Globus pallidus (tissue), 1 donor: ENCODE results near the gene SDK2.

ENCODE experiments used
- DNase-seq: peaks from one replicate; pipeline ENCODE4 v3.0.0-alpha.2; 2015; ENCODE audit warnings: low spot score

SDK2 gene

DNA sequence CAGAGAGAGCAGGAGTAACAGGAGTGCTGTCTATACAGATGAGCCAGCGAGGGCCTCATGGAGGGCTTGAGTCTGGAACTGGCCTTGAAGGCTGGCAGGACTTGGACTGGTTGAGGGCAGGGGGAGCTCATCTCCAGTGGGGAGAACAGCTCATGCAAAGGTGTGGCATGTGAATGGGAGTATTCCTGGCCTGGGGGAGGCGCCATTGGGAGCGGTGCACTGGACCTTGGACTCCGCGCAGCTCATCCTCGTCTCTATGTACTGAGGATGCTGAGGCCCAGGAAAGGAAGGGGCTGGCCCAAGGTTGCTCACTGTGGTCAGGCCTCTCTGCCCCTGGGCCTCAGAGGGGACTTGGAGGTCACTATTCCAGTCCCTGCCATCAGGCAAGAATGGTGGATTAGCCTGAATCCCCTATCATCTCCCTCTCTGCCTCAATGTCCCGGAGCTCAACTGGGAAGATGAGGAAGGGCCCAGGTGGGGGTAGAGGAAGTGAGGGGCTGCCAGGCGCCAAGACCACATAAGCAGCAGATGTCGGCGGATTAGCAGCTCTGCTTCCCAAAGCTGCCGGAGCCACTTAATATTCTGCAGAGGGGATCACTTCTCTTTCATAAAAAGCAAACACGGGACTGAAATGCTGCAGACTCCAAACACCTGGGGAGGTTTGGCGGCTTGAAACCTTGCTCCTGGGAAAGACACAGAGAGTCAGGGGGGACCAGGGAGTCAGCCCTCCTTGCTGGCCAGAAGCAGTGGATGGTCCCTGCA is 88.9 kb downstream of the SDK2 start:
- DNase-seq, result no peak

DNA sequence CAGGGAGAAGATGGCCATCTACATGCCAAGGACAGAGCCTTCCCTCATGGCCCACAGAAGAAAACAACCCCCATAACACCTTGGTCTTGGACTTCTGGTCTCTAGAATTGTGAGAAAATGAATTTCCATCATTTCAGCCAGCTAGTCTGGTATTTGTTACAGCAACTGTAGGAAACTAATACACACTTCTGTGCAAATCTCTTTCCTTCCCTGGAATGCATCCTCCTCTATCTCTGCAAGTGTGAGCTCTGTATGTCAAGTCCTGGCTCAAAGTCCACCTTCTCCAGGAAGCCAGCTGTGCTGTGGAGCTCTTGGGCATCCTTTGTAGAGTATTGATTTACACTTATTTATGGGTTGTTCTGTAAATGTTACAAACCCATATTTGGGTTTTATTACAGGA is 89.7 kb downstream of the SDK2 start:
- no peak for DNase-seq

DNA sequence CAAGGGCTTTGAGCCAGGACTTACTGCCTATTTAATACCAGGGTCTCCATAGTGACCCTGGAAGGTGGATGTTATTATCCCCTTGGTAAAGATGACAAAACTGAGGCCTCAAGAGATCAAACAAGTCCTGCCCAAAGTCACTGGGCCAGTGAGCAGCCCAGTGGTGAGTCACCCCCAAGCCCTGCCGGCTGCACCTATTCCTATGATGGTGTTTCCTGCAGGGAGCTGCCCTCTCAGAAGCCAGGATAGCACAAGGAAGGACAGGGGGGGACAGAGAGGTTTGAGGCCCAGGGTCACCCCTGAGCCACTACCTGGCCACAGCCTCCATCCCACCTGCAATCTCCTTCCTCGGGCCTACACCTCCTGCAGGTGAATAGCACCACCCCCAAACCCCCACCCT is 90.9 kb downstream of the SDK2 start:
- no peak for DNase-seq

DNA sequence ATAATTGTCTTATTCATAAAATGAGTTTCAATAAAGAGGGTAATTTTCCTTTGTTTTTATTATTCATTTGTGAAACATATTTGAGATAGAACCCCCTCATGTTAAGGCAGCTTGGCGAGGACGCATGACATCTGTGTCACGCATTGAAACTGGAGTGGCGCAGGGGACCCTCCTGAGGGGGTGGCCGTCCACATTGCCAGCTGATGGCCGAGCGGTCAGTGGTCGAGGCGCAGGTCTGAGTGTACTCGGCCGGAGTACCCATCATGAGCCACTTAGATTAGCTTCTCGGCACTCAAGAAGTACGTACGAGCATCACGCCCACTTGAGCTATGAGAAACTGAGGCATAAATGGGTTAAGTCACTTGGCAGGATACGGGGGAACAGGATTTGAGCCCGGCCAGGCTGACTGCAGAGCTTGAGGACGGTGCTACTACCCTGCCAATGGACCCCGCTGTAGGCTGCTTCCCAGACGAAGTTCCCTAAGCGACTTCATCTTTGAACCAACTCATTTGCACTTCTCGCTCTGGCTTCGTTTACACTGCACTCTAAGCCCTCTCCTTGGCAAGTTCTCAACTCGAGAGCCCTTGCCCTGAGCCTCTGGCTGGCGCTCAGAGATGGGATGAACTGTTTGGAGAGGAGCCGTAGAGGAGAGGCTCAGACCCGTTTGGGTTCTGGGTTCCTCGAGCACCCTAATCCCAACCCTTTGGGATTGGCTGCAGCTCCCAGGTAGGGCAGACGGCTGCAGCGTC is 91.8 kb downstream of the SDK2 start:
- DNase-seq, result no peak

DNA sequence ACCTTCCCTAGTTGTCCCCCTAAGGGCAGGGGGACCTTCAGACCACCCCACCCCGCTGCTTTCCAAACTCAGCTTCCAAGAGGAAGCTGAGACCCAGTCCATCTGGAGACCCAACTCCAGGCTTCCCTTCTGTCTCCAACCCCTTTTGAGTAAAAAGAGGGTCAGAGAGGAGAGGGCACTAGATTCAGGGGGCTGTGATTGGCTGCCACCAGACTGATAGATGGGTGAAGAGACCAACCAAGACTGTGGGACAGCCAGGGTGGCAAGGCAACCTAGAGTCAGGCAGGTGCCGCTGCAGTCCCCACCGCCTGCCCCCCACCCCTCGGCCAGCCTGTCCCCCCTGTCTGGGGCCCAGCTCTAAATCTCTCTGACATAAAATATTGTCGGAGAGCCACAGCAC is 92.5 kb downstream of the SDK2 start:
- no peak for DNase-seq

DNA sequence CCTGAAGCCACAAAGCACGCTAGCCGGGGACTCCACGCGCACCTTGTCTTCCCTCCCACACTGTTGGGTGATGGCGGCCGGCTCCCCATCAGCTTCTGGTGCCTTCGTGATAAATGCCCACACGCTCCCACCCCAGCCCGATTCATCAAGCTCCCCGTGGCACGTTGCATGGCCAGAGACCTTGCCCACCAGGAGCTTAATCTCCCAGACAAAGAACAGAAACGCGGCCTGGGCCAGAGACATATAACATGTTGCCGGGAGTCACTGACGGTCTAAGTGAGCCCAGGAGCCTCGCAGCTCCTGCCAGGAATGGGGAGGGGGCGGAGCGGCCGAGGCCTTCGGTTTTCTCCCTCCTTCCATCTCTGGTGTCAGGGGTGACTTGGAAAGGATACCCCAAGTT is 93.1 kb downstream of the SDK2 start:
- DNase-seq, result no peak

DNA sequence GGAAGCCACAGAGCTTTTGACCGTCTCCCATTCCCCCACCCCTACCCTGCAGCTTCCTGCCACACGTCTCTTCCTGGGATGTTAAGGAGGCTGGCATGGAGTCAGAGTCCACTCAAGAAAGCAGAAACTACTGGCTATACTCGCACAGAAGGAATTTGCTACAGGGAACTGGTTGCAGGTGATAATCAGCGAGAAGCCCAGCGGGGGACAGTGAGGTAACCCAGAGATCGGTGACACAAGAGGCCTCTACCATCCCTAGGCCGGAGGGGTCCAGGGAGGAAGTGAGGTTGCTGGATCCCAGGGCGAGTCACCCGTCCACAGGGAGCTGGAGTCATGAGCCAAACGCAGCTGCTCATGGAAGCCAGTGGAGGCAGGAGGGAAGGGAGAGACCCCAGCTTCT is 93.7 kb downstream of the SDK2 start:
- no peak for DNase-seq

DNA sequence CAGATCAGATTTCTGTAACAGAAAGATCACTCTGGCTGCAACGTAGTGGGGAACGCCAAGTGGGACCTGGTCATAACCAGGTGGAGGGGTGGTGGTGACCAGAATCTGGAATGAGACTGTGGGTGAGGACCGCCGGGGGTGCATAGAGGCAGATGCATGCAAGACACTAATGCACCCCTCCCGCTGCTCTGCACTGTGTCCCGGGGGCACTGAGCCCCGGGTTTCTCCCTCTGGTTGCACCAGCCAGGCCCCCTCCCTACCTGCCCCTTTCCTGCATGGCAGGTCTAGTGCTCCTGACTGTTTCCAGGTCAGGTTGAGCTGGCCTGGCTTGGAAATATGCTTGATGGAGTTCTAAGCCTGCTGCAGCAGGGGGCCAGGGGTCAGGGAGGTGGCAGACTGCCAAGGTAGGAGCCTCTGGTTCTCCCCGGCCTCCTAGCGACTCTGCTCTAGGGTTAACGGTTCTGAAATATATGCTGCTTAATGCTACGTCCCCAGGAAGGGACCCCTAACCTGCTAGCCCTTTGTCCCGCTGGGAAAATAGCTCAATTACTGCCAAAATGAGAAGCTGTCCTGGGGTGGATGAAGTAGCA is 94.3 kb downstream of the SDK2 start:
- DNase-seq, result no peak

DNA sequence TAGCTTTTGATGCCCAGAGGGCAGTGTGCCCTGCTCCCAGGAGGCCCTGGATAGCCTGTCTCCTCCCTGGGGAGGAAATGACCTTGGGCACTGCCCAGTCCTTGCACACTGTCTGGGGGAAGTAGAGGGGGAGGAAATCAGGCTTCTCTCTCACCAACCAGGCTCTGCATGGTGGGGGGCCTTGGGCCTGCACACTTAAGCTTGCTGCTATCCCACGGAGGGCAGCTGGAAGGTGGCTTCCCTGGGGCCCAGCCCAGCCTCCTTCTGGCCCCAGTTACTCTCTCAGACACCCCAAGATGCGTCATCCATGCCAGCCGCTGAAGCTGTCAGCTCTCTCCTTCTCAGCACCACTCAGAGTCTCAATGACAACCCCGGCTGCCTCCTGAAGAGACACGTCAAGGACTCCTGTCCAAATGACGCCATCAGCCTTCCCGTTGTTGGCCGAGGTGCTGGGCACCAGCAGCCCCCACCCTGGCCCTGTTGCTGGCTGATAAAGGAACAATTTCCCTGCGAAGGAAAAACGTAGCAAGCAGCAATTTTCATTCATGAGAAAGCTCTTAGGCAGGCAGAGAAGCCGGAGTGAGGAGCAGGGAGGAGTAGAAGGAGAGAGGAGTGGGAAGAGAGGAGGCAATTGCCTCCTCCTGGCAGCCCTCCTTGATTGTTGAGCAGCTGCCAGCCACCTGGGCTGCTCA is 95.5 kb downstream of the SDK2 start:
- DNase-seq, result no peak

DNA sequence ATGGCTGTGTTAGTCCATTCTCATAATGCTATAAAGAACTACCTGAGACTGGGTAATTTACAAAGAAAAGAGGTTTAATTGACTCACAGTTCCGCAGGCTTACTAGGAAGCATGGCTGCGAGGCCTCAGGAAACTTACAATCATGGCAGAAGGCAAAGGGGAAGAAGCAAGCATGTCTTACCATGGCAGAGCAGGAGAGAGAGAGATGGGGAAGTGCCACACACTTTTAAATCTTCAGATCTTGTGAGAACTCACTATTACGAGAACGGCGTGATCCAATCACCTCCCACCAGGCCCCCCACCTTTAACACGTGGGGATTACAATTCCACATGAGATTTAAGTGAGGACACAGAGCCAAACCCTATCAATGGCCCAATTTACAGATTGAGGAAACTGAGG is 96.5 kb downstream of the SDK2 start:
- no peak for DNase-seq

DNA sequence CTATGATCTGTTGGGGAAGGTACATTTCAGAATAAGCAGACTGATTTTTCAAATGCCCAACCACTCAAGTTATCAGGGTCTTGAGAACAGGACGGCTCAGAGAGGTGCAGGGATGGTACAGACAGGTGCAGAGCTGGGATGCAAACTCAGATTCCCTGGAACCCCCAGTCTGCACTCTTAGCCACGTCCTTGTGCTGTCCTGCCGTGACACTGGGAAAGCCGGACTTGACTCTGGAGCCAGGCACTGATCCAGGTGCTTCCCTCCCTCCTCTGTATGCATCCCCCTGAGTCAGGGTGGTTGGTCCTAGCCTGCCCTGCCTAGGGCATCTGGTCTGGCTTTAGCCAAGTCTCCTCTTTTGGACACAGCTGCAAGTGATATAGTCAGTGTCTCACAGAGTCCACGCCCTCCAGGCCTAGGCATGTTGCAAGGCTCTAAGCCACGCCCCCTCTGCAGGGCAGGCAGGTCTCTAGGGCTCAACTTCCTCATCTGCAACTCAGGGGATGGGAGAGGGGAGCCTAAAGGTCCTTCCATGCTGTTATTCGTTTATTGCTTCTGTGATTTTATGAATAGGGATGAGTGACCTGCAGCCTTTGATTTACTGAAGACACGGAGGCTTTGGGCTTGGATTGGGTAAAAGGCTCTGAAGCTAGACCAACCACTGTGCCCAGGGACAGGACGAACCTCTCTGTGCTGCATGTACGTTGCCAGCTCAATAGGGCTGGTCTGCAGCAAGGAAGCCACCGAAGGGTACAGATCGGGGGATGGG is 97.3 kb downstream of the SDK2 start:
- DNase-seq, result no peak

DNA sequence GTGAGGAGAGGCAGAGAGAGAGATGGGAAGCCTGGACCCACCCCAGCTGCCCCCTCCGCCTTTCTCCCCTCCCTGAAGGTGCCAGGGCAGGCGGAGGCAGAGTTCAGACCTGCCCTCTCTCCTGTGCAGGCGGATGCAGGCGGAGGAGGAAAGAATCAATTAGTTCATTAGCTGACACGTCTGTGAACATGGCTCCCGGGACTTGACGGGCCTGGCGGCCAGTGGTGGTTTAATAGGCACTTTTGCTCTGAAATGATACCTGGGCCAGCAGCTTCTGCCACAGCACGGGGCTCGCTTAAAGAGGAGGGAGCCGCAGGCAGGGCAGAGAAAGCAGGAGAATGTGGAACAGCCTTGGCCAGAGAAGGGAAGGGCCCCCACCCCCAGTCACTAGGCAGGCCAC is 98.1 kb downstream of the SDK2 start:
- DNase-seq, result no peak

DNA sequence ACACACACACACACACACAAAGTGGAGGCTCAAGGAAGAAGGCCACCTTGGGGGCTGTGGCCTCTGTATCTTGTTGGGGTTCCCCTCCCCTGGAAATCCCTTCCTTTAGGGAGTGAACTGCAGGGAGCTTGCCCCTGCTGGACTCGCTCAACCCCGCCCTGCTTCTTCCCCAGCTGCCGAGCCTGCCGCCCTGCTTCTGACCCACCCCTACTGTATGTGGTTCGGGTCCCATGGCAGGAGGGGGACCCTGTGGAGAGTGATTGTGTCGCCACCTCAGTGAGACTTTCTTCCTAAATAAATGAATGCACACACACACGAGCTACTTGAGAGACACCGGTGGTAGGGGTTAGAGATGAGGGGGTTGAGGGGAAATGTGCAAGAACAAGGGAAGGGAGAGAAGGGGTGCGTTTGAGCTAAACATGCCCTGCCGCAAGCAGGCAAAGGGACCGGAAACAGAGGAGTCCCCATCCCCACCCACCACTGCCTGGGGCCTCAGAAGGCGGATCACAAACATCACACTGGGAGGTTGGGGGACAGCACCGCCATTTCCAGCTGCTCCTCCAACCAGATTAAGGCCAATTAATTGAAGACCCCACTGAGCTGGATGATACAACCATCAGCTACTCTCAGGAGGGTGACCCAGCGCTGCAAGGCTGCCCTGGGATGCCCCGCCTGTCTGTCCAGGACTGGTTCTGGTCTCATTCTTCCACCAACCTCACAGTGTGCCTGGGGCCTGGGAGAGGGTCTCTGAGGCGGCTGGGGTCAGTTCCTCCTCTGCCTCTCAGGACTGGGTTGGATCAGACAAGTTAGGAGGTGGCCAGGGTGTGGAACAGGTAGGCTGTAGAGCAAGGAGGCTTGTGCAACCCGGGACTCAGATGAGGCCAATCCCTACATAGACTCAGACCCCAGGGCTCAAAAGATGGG is 98.9 kb downstream of the SDK2 start:
- no peak for DNase-seq

DNA sequence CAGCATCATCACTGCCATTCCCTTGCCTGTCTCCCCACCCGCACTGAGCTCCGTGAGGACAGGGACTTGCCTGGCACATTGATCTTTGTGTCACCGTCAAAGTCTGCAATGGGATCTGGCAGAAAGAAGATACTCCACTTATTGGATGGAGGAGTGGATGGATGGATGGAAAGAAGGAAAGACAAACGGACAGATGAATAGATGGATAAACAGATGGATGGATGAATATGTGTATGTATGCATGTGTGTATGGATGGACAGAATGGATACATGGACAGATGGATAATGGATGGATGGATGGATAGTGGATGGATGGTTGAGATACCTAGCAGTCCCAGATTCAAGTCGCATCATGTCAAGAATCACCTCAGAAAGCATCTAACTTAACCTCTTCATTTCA is 99.9 kb downstream of the SDK2 start:
- no peak for DNase-seq

DNA sequence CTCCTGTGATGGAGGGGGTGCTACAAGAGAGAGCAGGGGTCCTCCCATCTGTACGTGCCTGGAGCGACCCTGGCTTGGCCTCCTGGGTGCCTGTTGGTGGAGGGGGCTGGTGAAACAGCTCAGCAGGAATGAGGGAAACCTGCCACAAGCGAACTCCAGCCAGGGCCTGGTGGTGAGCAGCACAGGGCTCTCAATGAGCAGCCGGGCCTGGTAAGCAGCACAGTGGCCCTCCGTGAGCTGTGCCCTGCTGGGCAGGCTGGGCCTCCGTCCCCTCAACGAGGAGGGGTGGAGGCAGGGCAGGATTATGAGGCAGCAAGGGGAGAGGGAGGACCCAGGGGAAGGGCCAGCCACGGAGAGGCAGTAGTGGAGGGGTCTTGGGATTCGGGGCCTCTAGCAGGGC is 101.9 kb downstream of the SDK2 start:
- DNase-seq, result no peak

DNA sequence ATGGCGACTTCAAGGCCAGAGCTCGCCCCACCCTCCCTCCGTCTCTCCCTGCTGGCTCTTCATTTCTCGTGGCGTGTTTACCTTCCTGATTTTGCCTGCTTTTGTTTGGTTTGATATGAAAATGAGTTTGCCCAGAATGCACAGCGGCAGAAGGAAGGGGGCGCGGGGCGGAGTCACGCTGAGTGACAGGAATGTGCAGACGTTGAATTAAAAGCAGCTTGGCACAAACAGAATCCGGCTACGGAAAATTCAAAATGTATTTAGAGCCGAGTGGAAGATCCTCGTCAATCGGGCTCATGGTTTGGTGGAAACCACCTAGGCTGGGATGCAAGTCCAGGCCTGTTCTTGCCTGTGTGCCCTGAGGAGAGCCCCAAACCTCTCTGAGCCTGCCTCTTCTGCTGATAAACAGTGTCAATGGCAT is 102.7 kb downstream of the SDK2 start:
- no peak for DNase-seq

DNA sequence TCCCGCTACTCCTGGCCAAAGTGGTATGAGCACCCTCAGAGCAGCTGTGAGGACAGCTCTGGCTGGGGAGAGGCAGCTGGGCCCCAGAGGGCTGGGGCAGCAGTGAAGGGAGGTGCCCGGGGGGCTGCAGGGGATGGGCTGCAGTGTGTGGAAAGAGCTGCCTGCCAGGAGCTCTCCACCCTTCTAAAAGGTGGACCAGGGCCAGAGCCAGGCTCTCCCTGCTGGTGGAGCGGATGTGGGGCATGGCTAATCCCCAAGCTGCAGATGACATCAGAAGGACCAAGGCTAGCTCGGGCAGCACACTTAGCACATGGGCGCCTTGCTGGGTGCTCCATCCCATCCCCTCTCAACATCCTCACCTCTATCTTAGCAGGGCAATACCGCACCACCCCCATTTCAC is 103.1 kb downstream of the SDK2 start:
- no peak for DNase-seq

DNA sequence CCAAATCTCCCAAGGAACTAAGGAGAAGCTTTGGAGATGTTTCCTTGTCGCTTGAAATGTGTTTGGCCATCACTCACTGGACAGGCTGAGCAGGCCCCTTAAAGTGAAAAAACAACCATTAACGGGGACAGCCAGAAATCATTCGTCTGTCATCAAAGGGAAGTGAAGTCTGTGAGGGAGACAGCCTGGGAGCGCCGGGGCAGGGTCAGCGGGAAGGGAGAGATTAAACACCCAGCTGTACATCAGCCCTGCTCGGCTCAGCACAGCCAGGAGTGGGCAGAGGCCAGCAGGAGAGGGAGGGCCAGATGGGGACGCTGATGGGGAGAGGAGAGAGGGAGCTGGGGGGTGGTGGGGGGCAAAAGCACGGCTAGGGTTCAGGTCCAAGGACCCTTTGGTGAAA is 105.1 kb downstream of the SDK2 start:
- no peak for DNase-seq

DNA sequence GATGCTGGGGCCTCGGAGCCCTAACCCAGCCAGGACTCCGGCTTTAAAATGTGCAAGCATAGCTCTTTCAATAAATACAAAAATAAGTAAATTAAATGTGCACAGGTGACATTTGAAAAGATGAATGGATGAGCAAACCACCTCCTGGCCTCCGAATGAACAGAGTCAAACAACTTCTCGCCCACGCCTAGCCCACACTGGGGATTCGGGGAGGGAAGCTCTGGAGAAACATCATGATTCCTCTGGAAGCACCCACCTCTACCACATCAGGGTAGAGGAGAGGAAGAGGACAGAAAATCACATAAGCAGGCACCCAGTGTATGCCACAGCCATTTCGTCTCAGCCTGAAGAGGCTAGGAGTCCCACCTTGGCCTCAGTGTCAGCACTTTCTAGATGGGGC is 105.8 kb downstream of the SDK2 start:
- DNase-seq, result no peak

DNA sequence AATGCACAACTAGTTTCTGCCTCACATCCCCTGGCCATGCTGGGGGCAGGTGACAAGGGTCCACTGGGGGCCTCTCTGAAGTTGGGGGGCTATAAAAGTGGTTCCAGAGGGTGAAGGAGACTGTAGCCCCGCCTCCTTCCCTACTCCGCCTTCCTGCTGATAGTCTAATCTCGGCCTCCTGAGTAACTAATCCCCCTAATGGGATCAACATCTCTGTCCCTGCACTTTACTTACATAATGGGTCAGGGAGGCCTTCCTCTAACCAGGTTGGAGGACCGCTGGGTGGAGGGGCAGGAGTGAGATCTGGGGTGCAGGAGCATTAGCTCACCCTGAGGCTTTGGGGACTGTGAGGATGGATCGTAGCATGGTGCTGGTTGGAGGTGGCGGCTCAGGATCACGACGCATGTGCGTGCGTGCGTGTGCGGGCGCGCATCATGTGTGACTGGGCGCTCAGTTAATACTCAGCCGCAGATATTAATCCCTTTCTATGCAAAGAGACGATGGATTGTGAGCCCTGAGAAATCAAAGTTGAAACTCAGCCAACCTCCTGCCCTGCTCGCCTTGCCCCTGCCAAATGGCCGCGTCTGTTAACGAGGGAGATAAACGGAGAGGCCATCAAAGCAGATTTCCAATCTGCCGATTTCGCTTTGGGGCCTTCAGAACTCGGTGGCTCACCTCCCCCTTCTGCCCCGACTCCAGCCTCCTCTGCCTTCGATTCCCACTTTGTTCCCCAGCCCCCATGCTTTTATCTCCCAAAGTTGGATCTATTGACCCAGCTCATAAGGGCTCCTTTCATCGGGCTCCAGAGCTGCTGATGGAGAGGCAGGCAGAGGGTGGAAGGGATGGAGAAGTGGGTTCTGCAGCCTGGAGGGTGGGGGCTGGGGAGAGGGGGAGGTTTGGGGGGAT is 107.3 kb downstream of the SDK2 start:
- DNase-seq, result no peak
